GM12891 (cell line): ENCODE measurements around the gene KRTAP22-1.
A peak's percentile ranks its signal among the peaks of the same experiment; 100 is the strongest.

Experiments
- DNase-seq: peaks from one replicate; pipeline ENCODE4 v3.0.0; 2011; ENCODE audit warnings: low spot score; ENCODE audit not compliant: insufficient read length
- FAIRE-seq: peaks from 2 replicates; lab custom pipeline; 2011; peaks lifted over from hg19 to GRCh38; lab: Jason Lieb, UNC
- PAX5 ChIP-seq: IDR thresholded peaks from 2 replicates; pipeline ENCODE4 v1.6.1; 2011; ENCODE audit warnings: low read length, moderate library complexity, mild to moderate bottlenecking; ENCODE audit not compliant: insufficient read depth, severe bottlenecking
- POLR2A ChIP-seq: IDR thresholded peaks from 2 replicates; pipeline ENCODE4 v1.6.1; 2011; ENCODE audit warnings: low read depth, low read length, control low read depth
- POLR2AphosphoS5 ChIP-seq: IDR thresholded peaks from 2 replicates; pipeline ENCODE4 v1.6.1; 2011; ENCODE audit warnings: low read depth, low read length, control low read depth
- POU2F2 ChIP-seq: IDR thresholded peaks from 2 replicates; pipeline ENCODE4 v1.6.1; 2011; ENCODE audit warnings: low read depth, mild to moderate bottlenecking, control low read depth, low read length, moderate library complexity
- SPI1 ChIP-seq: IDR thresholded peaks from 2 replicates; pipeline ENCODE4 v1.6.1; 2011; ENCODE audit warnings: low read depth, low read length, control low read depth
- TAF1 ChIP-seq: IDR thresholded peaks from 2 replicates; pipeline ENCODE4 v1.6.1; 2011; ENCODE audit warnings: low read depth, low read length, control low read depth

Gene KRTAP22-1

DNA sequence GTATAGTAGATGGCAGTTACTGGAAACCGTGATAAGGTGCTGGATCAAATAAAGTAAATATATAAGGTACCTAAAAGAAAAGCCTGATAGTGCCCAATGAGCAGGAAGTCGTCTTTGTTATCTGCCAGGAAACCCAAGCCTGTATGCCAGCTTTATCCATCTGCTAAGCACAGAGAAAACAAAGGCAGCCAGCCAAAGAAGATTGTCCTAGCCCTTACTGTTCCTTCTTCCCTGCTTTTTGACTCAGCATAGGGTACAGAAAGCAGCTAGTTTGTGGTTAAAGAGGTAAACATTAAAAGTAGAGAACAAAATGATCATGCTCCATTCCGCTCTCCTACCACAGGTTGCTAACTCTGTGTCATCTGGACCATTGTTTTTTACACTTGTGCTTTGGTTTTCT, 20.8 kb upstream of the KRTAP22-1 start:
- FAIRE-seq (no peak), DNase-seq (no peak)
- TF ChIP-seq PAX5 (no peak), POLR2A (no peak), SPI1 (no peak), POLR2AphosphoS5 (no peak), POU2F2 (no peak), TAF1 (no peak)

- no peak for FAIRE-seq
- TF ChIP-seq TAF1 (no peak), POLR2A (no peak), POU2F2 (no peak), PAX5 (no peak), SPI1 (no peak), POLR2AphosphoS5 (no peak)
- no peak for DNase-seq
Observed at GRCh38 chr21:30582870-30583269, 18.0 kb upstream of the KRTAP22-1 start.

DNA sequence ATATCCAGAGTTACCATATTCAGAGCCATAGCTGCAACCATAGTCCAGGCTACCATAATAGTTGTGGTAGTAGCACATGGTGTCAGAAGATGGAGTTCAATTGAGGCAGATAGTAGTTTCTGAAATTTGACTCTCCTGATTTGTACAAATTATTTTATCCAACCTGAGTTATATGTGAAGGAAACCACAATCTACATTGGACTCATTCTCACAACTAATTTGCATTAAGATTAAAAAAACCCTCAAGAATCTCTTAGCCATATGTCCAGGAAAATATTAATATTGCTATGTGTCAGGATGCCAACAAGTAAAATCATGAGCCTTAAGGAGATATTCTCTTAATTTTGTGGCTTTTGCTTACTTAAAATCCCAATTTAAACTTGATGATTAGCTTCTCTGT, 10.6 kb upstream of the KRTAP22-1 start, which contains the start of gene KRTAP22-2:
Gene KRTAP22-2 (minus strand): TSS at position 101 of the 400 bp plus-strand sequence.
- FAIRE-seq (no peak), DNase-seq (no peak)
- TF ChIP-seq POLR2AphosphoS5 (no peak), POLR2A (no peak), TAF1 (no peak), POU2F2 (no peak), PAX5 (no peak), SPI1 (no peak)

DNA sequence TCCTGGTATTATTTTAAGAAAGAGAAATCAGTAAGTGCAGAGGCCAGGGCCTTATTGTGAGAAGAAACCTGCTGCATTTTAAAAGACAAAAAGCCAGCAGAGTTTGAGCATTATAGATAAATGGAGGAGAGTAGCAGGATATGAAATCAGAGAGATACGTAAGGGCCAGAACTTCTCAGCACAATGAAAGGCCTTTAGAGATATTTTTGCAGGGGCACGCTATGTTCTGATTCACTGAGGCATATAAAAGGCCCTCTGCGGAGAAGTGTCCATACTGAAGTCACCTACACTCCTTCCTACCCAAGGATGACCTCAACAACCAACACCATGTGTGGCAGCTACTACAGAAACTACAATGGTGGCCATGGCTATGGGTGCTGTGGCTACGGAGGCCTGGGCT, 8.7 kb upstream of the KRTAP22-1 start, which contains the start of gene KRTAP6-3:
Gene KRTAP6-3 (plus strand): TSS at position 301 of the 400 bp plus-strand sequence. CDS start 6 bp downstream, at position 307.
- DNase-seq (no peak), FAIRE-seq (no peak)
- TF ChIP-seq POLR2AphosphoS5: no peak
- TF ChIP-seq POU2F2: no peak
- no peak for TF ChIP-seq POLR2A
- no peak for TF ChIP-seq SPI1
- TF ChIP-seq PAX5: no peak
- TF ChIP-seq TAF1: no peak

DNA sequence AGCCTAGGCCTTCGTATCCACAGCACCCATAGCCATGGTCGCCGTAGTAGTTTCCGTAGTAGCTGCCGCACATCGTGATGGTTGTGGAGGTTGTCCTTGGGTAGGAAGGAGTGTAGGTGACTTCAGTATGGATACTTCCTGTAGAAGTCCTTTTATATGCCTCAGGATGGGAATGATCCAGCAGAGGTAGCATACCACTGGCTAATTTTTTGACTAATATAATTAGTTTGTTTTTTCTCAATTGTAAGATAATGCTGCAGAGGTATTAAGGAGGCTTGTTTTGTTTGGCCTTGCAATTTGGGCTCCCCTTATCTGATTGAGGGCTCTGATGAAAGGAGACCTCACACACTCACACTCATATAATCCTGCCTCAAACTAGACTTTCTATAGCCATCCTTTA, 2.1 kb upstream of the KRTAP22-1 start, which contains the start of gene KRTAP6-2:
Gene KRTAP6-2 (minus strand): TSS at position 101 of the 400 bp plus-strand sequence. CDS start 28 bp downstream, at position 73.
- TF ChIP-seq PAX5: no peak
- no peak for TF ChIP-seq POU2F2
- no peak for DNase-seq
- FAIRE-seq: no peak

DNA sequence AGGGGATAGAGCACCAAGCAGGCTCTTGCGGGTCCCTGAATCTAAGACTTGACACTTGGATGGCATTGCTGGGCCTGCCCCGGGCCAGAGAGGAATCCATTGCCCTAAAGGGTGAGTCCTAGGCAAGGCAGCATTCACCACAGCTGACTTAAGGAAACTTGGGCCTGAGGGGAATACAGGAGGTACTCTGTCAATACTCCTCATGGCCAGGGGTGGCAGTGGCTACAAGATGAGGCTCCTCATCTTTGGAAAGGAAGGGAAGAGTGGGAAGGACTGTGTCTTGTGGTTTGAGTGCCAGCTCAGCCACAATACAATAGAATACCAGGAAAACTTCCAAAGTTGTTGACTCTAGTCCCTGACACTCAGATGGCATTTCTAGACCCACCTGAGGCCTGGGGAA, 5.1 kb downstream of the KRTAP22-1 start:
- TF ChIP-seq PAX5: no peak
- TF ChIP-seq POLR2A: no peak
- no peak for TF ChIP-seq POLR2AphosphoS5
- TF ChIP-seq SPI1: no peak
- TF ChIP-seq TAF1: no peak
- no peak for TF ChIP-seq POU2F2
- no peak for DNase-seq
- FAIRE-seq: no peak

- no peak for FAIRE-seq
Observed at GRCh38 chr21:30612132-30612531, 11.2 kb downstream of the KRTAP22-1 start.

GRCh38 chr21:30613836-30614235, 12.9 kb downstream of the KRTAP22-1 start, which contains the start of gene KRTAP6-1:
Gene KRTAP6-1 (minus strand): TSS chr21:30613930. CDS start chr21:30613904, 26 bp downstream.
- DNase-seq (no peak), FAIRE-seq (no peak)
- TF ChIP-seq SPI1 (peak; percentile 14; the same call in 1 of the 2 replicates), PAX5 (no peak), POU2F2 (no peak), TAF1 (no peak)

More at GRCh38 chr21:30612132-30612531, 11.2 kb downstream of the KRTAP22-1 start:
- DNase-seq: no peak
- no peak for TF ChIP-seq SPI1
- no peak for TF ChIP-seq PAX5
- TF ChIP-seq POLR2A: no peak
- no peak for TF ChIP-seq POLR2AphosphoS5
- TF ChIP-seq POU2F2: no peak
- TF ChIP-seq TAF1: no peak

- DNase-seq (no peak), FAIRE-seq (no peak)
- TF ChIP-seq POLR2AphosphoS5 (no peak), SPI1 (peak; percentile 35; the same call in 1 of the 2 replicates)
Observed at GRCh38 chr21:30615199-30615598, 14.3 kb downstream of the KRTAP22-1 start.

GRCh38 chr21:30616125-30616524, 15.2 kb downstream of the KRTAP22-1 start, which contains the start of gene KRTAP20-1:
Gene KRTAP20-1 (plus strand): TSS chr21:30616425. CDS start chr21:30616455, 30 bp downstream.
- DNase-seq (no peak), FAIRE-seq (no peak)
- TF ChIP-seq TAF1: no peak
- no peak for TF ChIP-seq POU2F2
- TF ChIP-seq SPI1: no peak
- TF ChIP-seq POLR2A: no peak
- no peak for TF ChIP-seq PAX5
- TF ChIP-seq POLR2AphosphoS5: no peak

DNA sequence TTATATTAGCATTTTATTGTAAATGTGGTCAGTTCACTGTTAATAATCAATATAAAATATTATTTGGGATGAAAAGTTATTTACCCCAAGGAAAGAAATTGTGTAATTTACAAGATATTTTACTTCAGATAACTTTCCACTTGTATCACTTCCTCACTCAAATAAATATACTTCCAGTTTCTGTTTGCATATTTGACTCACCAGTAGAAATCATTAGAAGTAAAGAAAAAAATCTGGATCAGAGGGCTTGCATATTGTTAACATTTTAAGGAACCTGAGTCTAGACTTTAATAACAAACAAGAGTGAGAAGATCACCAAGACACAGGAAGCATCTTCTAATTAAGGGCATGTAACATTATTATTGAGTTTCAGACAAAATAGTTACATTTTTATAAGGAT, 19.2 kb downstream of the KRTAP22-1 start:
- DNase-seq: no peak
- FAIRE-seq: no peak
- TF ChIP-seq SPI1 (no peak), POU2F2 (no peak), POLR2A (no peak), POLR2AphosphoS5 (no peak), PAX5 (no peak)
